H9 (cell line): ENCODE data around the gene GRIN3B. TPM values are rescaled to one million over a fixed set of nuclear protein-coding genes. Genes with fewer than 3 reads are reported as not detected.

Experiments
- DNase-seq: peaks from one replicate; pipeline ENCODE4 v3.0.0-alpha.2; 2017
- H2AFZ ChIP-seq: one replicate; pipeline ENCODE4 v1.6.1; 2013; ENCODE audit warnings: mild to moderate bottlenecking, low read length, control low read depth, moderate library complexity
- H2AK5ac ChIP-seq: 2 replicates; pipeline ENCODE4 v1.6.1; 2013; ENCODE audit warnings: low read length, control low read depth, mixed read lengths; ENCODE audit not compliant: insufficient read length
- H2BK120ac ChIP-seq: one replicate; pipeline ENCODE4 v1.6.1; 2013; ENCODE audit warnings: low read depth, mild to moderate bottlenecking, low read length, control low read depth, inconsistent platforms; ENCODE audit not compliant: poor library complexity, severe bottlenecking
- H2BK12ac ChIP-seq: 2 replicates; pipeline ENCODE4 v1.6.1; 2013; ENCODE audit warnings: low read length, control low read depth, mixed read lengths, low read depth; ENCODE audit not compliant: insufficient read length
- H2BK15ac ChIP-seq: 2 replicates; pipeline ENCODE4 v1.6.1; 2013; ENCODE audit warnings: low read depth, low read length, control low read depth
- H2BK20ac ChIP-seq: one replicate; pipeline ENCODE4 v1.6.1; 2013; ENCODE audit warnings: low read depth, mild to moderate bottlenecking, low read length, control low read depth, inconsistent platforms; ENCODE audit not compliant: poor library complexity, severe bottlenecking
- H2BK5ac ChIP-seq: 2 replicates; pipeline ENCODE4 v1.6.1; 2013; ENCODE audit warnings: low read length, control low read depth, mixed read lengths; ENCODE audit not compliant: insufficient read length
- H3K14ac ChIP-seq: 2 replicates; pipeline ENCODE4 v1.6.1; 2013; ENCODE audit warnings: low read length, control low read depth; ENCODE audit not compliant: insufficient read depth
- H3K18ac ChIP-seq: 2 replicates; pipeline ENCODE4 v1.6.1; 2013; ENCODE audit warnings: low read depth, mild to moderate bottlenecking, mixed read lengths, low read length, control low read depth; ENCODE audit not compliant: insufficient read length
- H3K23ac ChIP-seq: 2 replicates; pipeline ENCODE4 v1.6.1; 2013; ENCODE audit warnings: low read length, control low read depth, mixed read lengths, low read depth; ENCODE audit not compliant: insufficient read length
- H3K23me2 ChIP-seq: 2 replicates; pipeline ENCODE4 v1.6.1; 2013; ENCODE audit warnings: low read depth, mild to moderate bottlenecking, mixed read lengths, low read length, control low read depth; ENCODE audit not compliant: insufficient read length, poor library complexity, severe bottlenecking
- H3K27ac ChIP-seq: 2 replicates; pipeline ENCODE4 v1.5.1; 2013; ENCODE audit warnings: low read length, control low read depth, mixed read lengths, low read depth; ENCODE audit not compliant: insufficient read length
- H3K27me3 ChIP-seq: 2 replicates; pipeline ENCODE4 v1.6.1; 2013; ENCODE audit warnings: low read length, control low read depth, inconsistent platforms; ENCODE audit not compliant: insufficient read depth
- H3K4ac ChIP-seq: 2 replicates; pipeline ENCODE4 v1.6.1; 2013; ENCODE audit warnings: low read depth, mild to moderate bottlenecking, control low read depth, inconsistent platforms, low read length, moderate library complexity
- H3K4me1 ChIP-seq: 2 replicates; pipeline ENCODE4 v1.6.1; 2013; ENCODE audit warnings: low read length, control low read depth, inconsistent platforms; ENCODE audit not compliant: insufficient read depth
- H3K4me2 ChIP-seq: 2 replicates; pipeline ENCODE4 v1.6.1; 2013; ENCODE audit warnings: low read length, control low read depth, mixed read lengths; ENCODE audit not compliant: insufficient read length, insufficient read depth
- H3K56ac ChIP-seq: 2 replicates; pipeline ENCODE4 v1.6.1; 2013; ENCODE audit warnings: low read depth, mild to moderate bottlenecking, mixed read lengths, low read length, control low read depth; ENCODE audit not compliant: insufficient read length
- H3K79me1 ChIP-seq: 2 replicates; pipeline ENCODE4 v1.6.1; 2013; ENCODE audit warnings: low read depth, mild to moderate bottlenecking, moderate library complexity, low read length, control low read depth, inconsistent platforms; ENCODE audit not compliant: insufficient read depth, poor library complexity, severe bottlenecking
- H3K79me2 ChIP-seq: 2 replicates; pipeline ENCODE4 v1.6.1; 2013; ENCODE audit warnings: low read length, control low read depth, inconsistent platforms; ENCODE audit not compliant: insufficient read depth
- H3K9ac ChIP-seq: 2 replicates; pipeline ENCODE4 v1.6.1; 2013; ENCODE audit warnings: low read length, control low read depth, mixed read lengths; ENCODE audit not compliant: insufficient read length; ENCODE audit errors: extremely low read depth
- H3K9me3 ChIP-seq: one replicate; pipeline ENCODE4 v1.6.1; 2013; ENCODE audit warnings: low read depth, low read length, inconsistent platforms; ENCODE audit not compliant: control insufficient read depth
- H3T11ph ChIP-seq: one replicate; pipeline ENCODE4 v1.6.1; 2013; ENCODE audit warnings: mild to moderate bottlenecking, low read length, control low read depth, inconsistent platforms
- H4K20me1 ChIP-seq: one replicate; pipeline ENCODE4 v1.6.1; 2013; ENCODE audit not compliant: control insufficient read depth, insufficient read length, insufficient read depth
- H4K5ac ChIP-seq: 2 replicates; pipeline ENCODE4 v1.6.1; 2013; ENCODE audit warnings: low read depth, mild to moderate bottlenecking, mixed read lengths, low read length, control low read depth; ENCODE audit not compliant: insufficient read length
- H4K8ac ChIP-seq: replicated peaks from 2 replicates; pipeline ENCODE4 v1.6.1; 2013; ENCODE audit warnings: low read length, control low read depth, mixed read lengths, low read depth; ENCODE audit not compliant: insufficient read length
- H4K91ac ChIP-seq: 2 replicates; pipeline ENCODE4 v1.6.1; 2013; ENCODE audit warnings: low read depth, mild to moderate bottlenecking, moderate library complexity, mixed read lengths, low read length, control low read depth; ENCODE audit not compliant: insufficient read length
- H3K27ac Mint-ChIP-seq, 3 experiments: 2 replicates in 2 of 3; 3 replicates in 1 of 3; pipeline ENCODE4 v1.8.0; 2020 to 2021; ENCODE audit warnings: mixed read lengths in 3 of 3, mild to moderate bottlenecking in 1 of 3, moderate library complexity in 1 of 3
- H3K27me3 Mint-ChIP-seq: 2 replicates; pipeline ENCODE4 v1.8.0; 2021; ENCODE audit warnings: low read depth, mild to moderate bottlenecking, moderate library complexity, mixed read lengths
- H3K36me3 Mint-ChIP-seq, 3 experiments: 2 replicates in 2 of 3; 3 replicates in 1 of 3; pipeline ENCODE4 v1.8.0; 2020 to 2021; ENCODE audit warnings: low read depth in 3 of 3, mixed read lengths in 3 of 3; ENCODE audit not compliant: insufficient read depth in 1 of 3
- H3K4me1 Mint-ChIP-seq, 2 experiments: 2 replicates each; pipeline ENCODE4 v1.8.0; 2020; ENCODE audit warnings: mixed read lengths in 2 of 2
- H3K4me3 Mint-ChIP-seq, 2 experiments: 2 replicates in 1 of 2; 3 replicates in 1 of 2; pipeline ENCODE4 v1.8.0; 2020 to 2021; ENCODE audit warnings: mild to moderate bottlenecking in 2 of 2, mixed read lengths in 2 of 2, moderate library complexity in 1 of 2
- H3K9me3 Mint-ChIP-seq, 2 experiments: 2 replicates in 1 of 2; 3 replicates in 1 of 2; pipeline ENCODE4 v1.8.0; 2020; ENCODE audit warnings: mild to moderate bottlenecking in 2 of 2, mixed read lengths in 2 of 2, moderate library complexity in 1 of 2
- CTCF ChIP-seq: fragments of 200-600 bp; sonication (generic); conservative IDR thresholded peaks from 3 replicates; pipeline ENCODE4 v1.8.0; 2021; ENCODE audit warnings: antibody characterized with exemption, mild to moderate bottlenecking
- WGBS: extraction: QIAGEN DNeasy Blood & Tissue Kit; methylation state at CpG from one replicate; pipeline ENCODE4 v1.1.7; 2013; ENCODE audit warnings: missing lambda C conversion rate, low lambda C conversion rate, mixed read lengths; ENCODE audit not compliant: insufficient read length; ENCODE audit errors: extremely low coverage; 5-methylcytosine and 5-hydroxymethylcytosine counted together
- total RNA-seq: library from RNA; stranded (reverse); gene quantifications from 2 replicates; pipeline ENCODE4 v1.2.1, GENCODE V29; 2021

The GRIN3B gene
- total RNA-seq, 1 experiment from 2014 or later = 1.0 TPM

GRCh38 chr19:952049-952679 is 48.1 kb upstream of the GRIN3B start:
- peaks cover 4% of the 10 kb centered on the region for H4K20me1 ChIP-seq
- no peak overlapping the region for H2BK20ac ChIP-seq
- no peaks in the 10 kb centered on the region for H3K23me2 ChIP-seq
- no peak overlapping the region for H3K18ac ChIP-seq
- peaks cover 4 to 37% of the 10 kb centered on the region in 2 experiments; a peak in 3 of 4 replicates for H3K4me1 Mint-ChIP-seq
- H3K14ac ChIP-seq = no peak overlapping the region; the same call in 1 of the 2 replicates
- no peak overlapping the region for H2BK12ac ChIP-seq
- no peaks in the 10 kb centered on the region for H3K9me3 Mint-ChIP-seq
- H4K5ac ChIP-seq = no peak overlapping the region
- no peak overlapping the region for H2BK15ac ChIP-seq
- no peak overlapping the region for H2BK120ac ChIP-seq
- peaks cover 3% of the 10 kb centered on the region; the same call in 1 of the 2 replicates for H3K4me1 ChIP-seq
- H3K4me3 Mint-ChIP-seq = peak overlapping the region in 1 of 2 experiments; percentile 42; a peak in 1 of 5 replicates
- TF ChIP-seq CTCF = no peak
- no peak overlapping the region for H3T11ph ChIP-seq
- no peak for DNase-seq
- peaks cover 0 to 6% (median 4%) of the 10 kb centered on the region in 3 experiments; a peak in 4 of 7 replicates for H3K36me3 Mint-ChIP-seq
- H3K23ac ChIP-seq = no peak overlapping the region
- no peaks in the 10 kb centered on the region; the same call in 1 of the 2 replicates for H3K27me3 Mint-ChIP-seq
- peaks cover 3% of the 10 kb centered on the region for H3K79me1 ChIP-seq
- no CpG with 5 or more reads among the region's 14 CpGs for WGBS
- H3K4me2 ChIP-seq = no peak overlapping the region
- H3K56ac ChIP-seq = no peak overlapping the region
- H2AFZ ChIP-seq = no peak overlapping the region
- H2AK5ac ChIP-seq = no peak overlapping the region
- no peak overlapping the region for H2BK5ac ChIP-seq
- no peak overlapping the region for H4K8ac ChIP-seq
- no peak overlapping the region for H4K91ac ChIP-seq
- no peak overlapping the region for H3K27ac ChIP-seq
- H3K9ac ChIP-seq = no peak overlapping the region
- peak overlapping the region in 1 of 3 experiments; percentile 40; a peak in 2 of 7 replicates for H3K27ac Mint-ChIP-seq
- H3K27me3 ChIP-seq = no peaks in the 10 kb centered on the region
- 0 out of 2 replicates have a peak, but pooled peaks cover 3% of the 10 kb centered on the region for H3K79me2 ChIP-seq
- H3K9me3 ChIP-seq = no peaks in the 10 kb centered on the region
- H3K4ac ChIP-seq = no peak overlapping the region
